ENCODE data around the gene XBP1. TPM values are rescaled to one million over a fixed set of nuclear protein-coding genes. Genes with fewer than 3 reads are reported as not detected.
A peak's percentile ranks its signal among the peaks of the same experiment; 100 is the strongest.

XBP1 gene
- total and polyA plus RNA-seq, 2 donors (not counting 1 experiment from before 2014, with no cell fraction given), result 16.8 to 69.8 TPM

GRCh38 chr22:28774378-28774777, 26.0 kb downstream of the XBP1 start:
- intact Hi-C loops (cut with micrococcal nuclease), result no loop called here
- Histone ChIP-seq H3K9me3 (ENCODE audit: control extremely low read depth in 1 of 3, control insufficient read depth in 2 of 3, insufficient read depth in 1 of 3, low read length in 2 of 3) (no peaks in the 10 kb centered on the region), H3K4me2 (replicated peaks; ENCODE audit: low read depth, low read length, poor library complexity, severe bottlenecking) (peak overlapping the region; percentile 87), H3K4me3 (ENCODE audit: control extremely low read depth in 1 of 5, extremely low read depth in 1 of 5, insufficient read depth in 1 of 5, low read depth in 2 of 5, low read length in 4 of 5) (no peak overlapping the region), H4K20me1 (ENCODE audit: control insufficient read depth, insufficient read depth, low read length, poor library complexity, severe bottlenecking) (peaks cover 58% of the 10 kb centered on the region), H3K4me1 (ENCODE audit: control insufficient read depth in 2 of 2, insufficient read depth in 2 of 2, low read length in 2 of 2) (peaks cover 19 to 24% of the 10 kb centered on the region in 2 donors), H3K9ac (ENCODE audit: low read length) (no peak overlapping the region), H2AFZ (ENCODE audit: insufficient read depth, low read depth, low read length, poor library complexity, severe bottlenecking) (no peak overlapping the region), H3K27me3 (replicated peaks in 1 of 4; ENCODE audit: control extremely low read depth in 1 of 4, control insufficient read depth in 3 of 4, insufficient read depth in 4 of 4, low read length in 3 of 4) (no peaks in the 10 kb centered on the region), H3K27ac (ENCODE audit: low read length in 2 of 2) (peak overlapping the region in 1 of 2 donors; percentile 41), H3K79me2 (ENCODE audit: control insufficient read depth, insufficient read depth, low read length) (peaks cover 63% of the 10 kb centered on the region), H3K36me3 (replicated peaks in 1 of 2; ENCODE audit: control extremely low read depth in 1 of 2, control insufficient read depth in 1 of 2, extremely low read depth in 1 of 2, insufficient read depth in 2 of 2, low read length in 1 of 2) (peaks cover 4 to 30% of the 10 kb centered on the region in 2 experiments)
- Mint-ChIP-seq H3K4me1 (peaks cover 19% of the 10 kb centered on the region), H3K27ac (peak overlapping the region; percentile 20), H3K9me3 (ENCODE audit: insufficient read depth) (no peaks in the 10 kb centered on the region), H3K4me3 (peak overlapping the region; percentile 60), H3K27me3 (no peaks in the 10 kb centered on the region)
- POLR2A ChIA-PET, result interaction anchor here (0.7 kb wide), 1 partner anchor 9 kb away, joined by 3 read pairs; no protein-coding TSS in a partner anchor
- no CpG with 5 or more reads among the region's 1 CpG for WGBS (ENCODE audit: insufficient coverage)
- DNase-seq (no peak), ATAC-seq (ENCODE audit: low read depth) (no peak)
- CTCF ChIA-PET, result interaction anchor here (0.8 kb wide), 1 partner anchor 22 kb away, joined by 3 read pairs; no protein-coding TSS in a partner anchor
- no peak for TF ChIP-seq EZH2 (IDR thresholded peaks at IDR 0.05; ENCODE audit: borderline replicate concordance, insufficient read depth, low read depth, low read length, poor library complexity, severe bottlenecking)
- no peak for TF ChIP-seq CTCF (IDR thresholded peaks at IDR 0.05)

- TF ChIP-seq EZH2 (IDR thresholded peaks at IDR 0.05; ENCODE audit: borderline replicate concordance, insufficient read depth, low read depth, low read length, poor library complexity, severe bottlenecking) (no peak), CTCF (IDR thresholded peaks at IDR 0.05) (no peak)
- peaks cover 19 to 24% of the 10 kb centered on the region in 2 donors for H3K4me1 ChIP-seq (ENCODE audit: control insufficient read depth in 2 of 2, insufficient read depth in 2 of 2, low read length in 2 of 2)
- peaks cover 3 to 26% of the 10 kb centered on the region in 2 experiments for H3K36me3 ChIP-seq (replicated peaks in 1 of 2; ENCODE audit: control extremely low read depth in 1 of 2, control insufficient read depth in 1 of 2, extremely low read depth in 1 of 2, insufficient read depth in 2 of 2, low read length in 1 of 2)
- Mint-ChIP-seq H3K27me3 (no peaks in the 10 kb centered on the region), H3K4me3 (peak overlapping the region; percentile 94), H3K4me1 (peaks cover 19% of the 10 kb centered on the region), H3K27ac (peak overlapping the region; percentile 93), H3K9me3 (ENCODE audit: insufficient read depth) (no peaks in the 10 kb centered on the region)
- peaks cover 55% of the 10 kb centered on the region for H3K79me2 ChIP-seq (ENCODE audit: control insufficient read depth, insufficient read depth, low read length)
- 0% methylated on average over 6 of the region's 10 CpGs for WGBS (ENCODE audit: insufficient coverage)
- H4K20me1 ChIP-seq (ENCODE audit: control insufficient read depth, insufficient read depth, low read length, poor library complexity, severe bottlenecking), result peaks cover 49% of the 10 kb centered on the region
- H3K27ac ChIP-seq (ENCODE audit: low read length in 2 of 2), result peak overlapping the region; percentile 80 to 95
- intact Hi-C loops (cut with micrococcal nuclease), result no loop called here
- H2AFZ ChIP-seq (ENCODE audit: insufficient read depth, low read depth, low read length, poor library complexity, severe bottlenecking), result peak overlapping the region; percentile 75
- peak overlapping the region; percentile 68 to 93 (median 75) for H3K4me3 ChIP-seq (ENCODE audit: control extremely low read depth in 1 of 5, extremely low read depth in 1 of 5, insufficient read depth in 1 of 5, low read depth in 2 of 5, low read length in 4 of 5)
- CTCF ChIA-PET, result interaction anchor here (0.6 to 1.7 kb wide), 8 partner anchors 13 to 268 kb away, joined by 3 to 8 read pairs (median 3); no protein-coding TSS in a partner anchor
- no peaks in the 10 kb centered on the region for H3K9me3 ChIP-seq (ENCODE audit: control extremely low read depth in 1 of 3, control insufficient read depth in 2 of 3, insufficient read depth in 1 of 3, low read length in 2 of 3)
- H3K4me2 ChIP-seq (replicated peaks; ENCODE audit: low read depth, low read length, poor library complexity, severe bottlenecking), result peak overlapping the region; percentile 87
- POLR2A ChIA-PET, result interaction anchor here (0.5 kb wide), 1 partner anchor 1516 kb away, joined by 3 read pairs; the partner anchor contains the start of gene CASTOR1
- no peak for DNase-seq
- H3K27me3 ChIP-seq (replicated peaks in 1 of 4; ENCODE audit: control extremely low read depth in 1 of 4, control insufficient read depth in 3 of 4, insufficient read depth in 4 of 4, low read length in 3 of 4), result no peaks in the 10 kb centered on the region
- ATAC-seq (ENCODE audit: low read depth), result no peak
- peak overlapping the region; percentile 78 for H3K9ac ChIP-seq (ENCODE audit: low read length)
These were observed 26.9 kb downstream of the XBP1 start for GRCh38 chr22:28773461-28773867.

Measured in B cell (primary cell).